Spinal cord (tissue), 10 donors: ENCODE data around the gene CHD8. TPM values are rescaled to one million over a fixed set of nuclear protein-coding genes. Genes with fewer than 3 reads are reported as not detected.
"Not testable (repeated sequence)": the region's sequence is repeated elsewhere in the genome, so short reads cannot be mapped to it uniquely, and the experiment has no call there.

ENCODE experiments used
- DNase-seq, 6 donors: peaks; one replicate each; pipeline versions ENCODE4 v3.0.0 to v3.0.0-alpha.2; 2013 to 2015; ENCODE audit warnings: low spot score in 6 of 6, low read depth in 4 of 6
- H3K27ac ChIP-seq: one replicate; pipeline ENCODE4 v1.5.1; 2013; ENCODE audit warnings: low read depth, low read length, control low read depth
- H3K27me3 ChIP-seq: one replicate; pipeline ENCODE4 v1.6.1; 2013; ENCODE audit warnings: low read length; ENCODE audit not compliant: control insufficient read depth, insufficient read depth
- H3K36me3 ChIP-seq: one replicate; pipeline ENCODE4 v1.6.1; 2013; ENCODE audit warnings: low read length; ENCODE audit not compliant: control insufficient read depth, insufficient read depth
- H3K4me1 ChIP-seq: one replicate; pipeline ENCODE4 v1.6.1; 2013; ENCODE audit warnings: low read length; ENCODE audit not compliant: control insufficient read depth, insufficient read depth
- H3K4me3 ChIP-seq: one replicate; pipeline ENCODE4 v1.5.1; 2013; ENCODE audit warnings: low read depth, low read length, control low read depth
- H3K9me3 ChIP-seq: one replicate; pipeline ENCODE4 v1.6.1; 2013; ENCODE audit warnings: low read length; ENCODE audit not compliant: control insufficient read depth, insufficient read depth
- WGBS: methylation state at CpG from one replicate; pipeline ENCODE4 v1.1.5; 2013; ENCODE audit warnings: missing lambda C conversion rate; ENCODE audit not compliant: insufficient coverage; 5-methylcytosine and 5-hydroxymethylcytosine counted together
- polyA plus RNA-seq, 2 donors: library from polyadenylated mRNA; unstranded; fragments of 120-200 nt; gene quantifications; one replicate each; pipeline ENCODE4 v1.2.1, GENCODE V29; 2013; ENCODE audit not compliant: insufficient read length in 2 of 2
- total RNA-seq, 2 donors: library from RNA; depleted of rRNA in 1 of 2; stranded (reverse); fragments of 120-200 nt in 1 of 2; fragments of >200 nt in 1 of 2; gene quantifications; one replicate each; pipeline versions ENCODE4 v1.2.3 to v1.2.4, GENCODE V29; 2013 to 2014
- donor health status: healthy.

The CHD8 gene
- total and polyA plus RNA-seq, 4 donors = 63.9 to 85.6 (median 81.7) TPM

DNA sequence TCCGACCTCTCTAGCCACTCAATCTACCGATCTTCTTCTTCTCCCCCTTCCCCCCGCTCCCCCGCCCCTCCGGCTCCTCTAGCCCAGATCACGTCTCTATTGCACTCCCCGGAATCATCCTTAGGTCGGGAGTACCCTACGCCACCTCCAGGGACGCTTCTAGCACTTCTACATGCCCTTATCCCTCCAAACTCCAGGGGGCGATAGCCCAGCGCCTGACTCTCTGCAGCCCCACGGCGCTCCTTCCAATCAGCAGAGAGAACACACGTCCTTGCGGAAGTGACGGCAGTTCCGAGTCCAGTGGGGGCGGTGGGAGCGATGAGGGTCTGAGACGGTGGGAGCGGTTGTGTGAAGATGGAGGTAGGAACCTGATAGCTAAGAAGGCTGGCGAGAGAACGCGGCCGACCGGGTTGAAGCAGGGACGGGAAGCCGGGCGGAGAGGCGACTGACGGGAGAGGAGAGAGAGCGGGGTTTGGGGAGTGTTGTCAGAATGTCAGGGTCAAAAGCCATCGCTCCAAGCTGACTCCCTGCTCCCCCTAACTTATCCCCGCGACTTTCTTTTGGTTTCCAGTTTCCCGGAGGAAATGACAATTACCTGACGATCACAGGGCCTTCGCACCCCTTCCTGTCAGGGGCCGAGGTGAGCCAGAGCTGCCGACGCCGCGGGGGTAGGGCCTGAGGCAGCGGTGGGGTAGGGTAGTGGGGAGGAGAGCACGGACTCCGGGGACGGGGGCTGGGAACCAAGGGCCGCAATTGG, 21.2 kb upstream of the CHD8 start, which contains the start of the genes RAB2B and TOX4:
TSS of gene RAB2B (minus strand) at position 35 of the 757 bp plus-strand sequence. CDS start 87 bp downstream, outside the sequence.
TSS of gene TOX4 (plus strand) at position 271 of the 757 bp plus-strand sequence. CDS start at position 355, 84 bp downstream.
- H3K9me3 ChIP-seq = no peaks in the 10 kb centered on the region
- H3K36me3 ChIP-seq = peaks cover 10% of the 10 kb centered on the region
- peak within 1 kb of the TSS; percentile 87 for H3K27ac ChIP-seq
- H3K27me3 ChIP-seq = no peaks in the 10 kb centered on the region
- H3K4me3 ChIP-seq = peak within 1 kb of the TSS; percentile 96
- under 1% methylated on average over 40 of the region's 49 CpGs for WGBS
- H3K4me1 ChIP-seq = peaks cover 5% of the 10 kb centered on the region
- peak; percentile 96 to 100 (median 99) for DNase-seq

GRCh38 chr14:21476523-21476924, 20.6 kb upstream of the CHD8 start:
- no peaks in the 10 kb centered on the region for H3K27me3 ChIP-seq
- no peaks in the 10 kb centered on the region for H3K9me3 ChIP-seq
- peaks cover 10% of the 10 kb centered on the region for H3K36me3 ChIP-seq
- peak overlapping the region; percentile 79 for H3K27ac ChIP-seq
- WGBS = 0% methylated on average over 12 of the region's 27 CpGs
- DNase-seq = no peak
- H3K4me1 ChIP-seq = peaks cover 5% of the 10 kb centered on the region
- H3K4me3 ChIP-seq = peak overlapping the region; percentile 96

GRCh38 chr14:21475767-21476522, 20.0 kb upstream of the CHD8 start:
- H3K27ac ChIP-seq = peak overlapping the region; percentile 79
- 100% methylated on average over 1 of the region's 10 CpGs for WGBS
- peaks cover 12% of the 10 kb centered on the region for H3K36me3 ChIP-seq
- H3K27me3 ChIP-seq = no peaks in the 10 kb centered on the region
- peak overlapping the region; percentile 96 for H3K4me3 ChIP-seq
- peaks cover 5% of the 10 kb centered on the region for H3K4me1 ChIP-seq
- no peak for DNase-seq
- H3K9me3 ChIP-seq = no peaks in the 10 kb centered on the region

DNA sequence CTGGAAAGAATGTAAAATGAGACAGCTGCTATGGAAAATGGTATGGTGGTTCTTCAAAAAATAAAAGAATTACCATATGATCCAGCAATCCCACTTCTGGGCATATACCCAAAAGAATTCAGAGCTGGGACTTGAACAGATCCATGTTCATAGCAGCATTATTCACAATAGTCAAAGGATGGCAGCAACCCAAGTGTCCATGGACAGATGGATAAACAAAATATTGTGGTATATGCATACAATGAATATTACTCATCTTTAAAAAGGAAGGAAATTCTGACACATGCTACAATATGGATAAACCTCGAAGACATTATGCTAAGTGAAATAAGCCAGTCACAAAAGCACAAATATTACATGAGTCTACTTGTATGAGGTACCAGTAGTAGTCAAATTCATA, 11.7 kb upstream of the CHD8 start:
- H3K36me3 ChIP-seq = peaks cover 33% of the 10 kb centered on the region
- H3K27me3 ChIP-seq = no peaks in the 10 kb centered on the region
- H3K9me3 ChIP-seq = no peaks in the 10 kb centered on the region
- H3K4me3 ChIP-seq = no peak overlapping the region
- peak in 1 of 6 donors; percentile 62 for DNase-seq
- H3K4me1 ChIP-seq = no peaks in the 10 kb centered on the region
- WGBS = no CpG with 5 or more reads among the region's 1 CpG
- H3K27ac ChIP-seq = no peak overlapping the region

- Histone ChIP-seq H3K4me3 (peak overlapping the region; percentile 76), H3K27ac (peak overlapping the region; percentile 95), H3K9me3 (no peaks in the 10 kb centered on the region), H3K36me3 (peaks cover 14% of the 10 kb centered on the region), H3K4me1 (peaks cover 18% of the 10 kb centered on the region), H3K27me3 (no peaks in the 10 kb centered on the region)
- 0% methylated on average over 2 of the region's 17 CpGs for WGBS
- DNase-seq = no peak
Measured at GRCh38 chr14:21455592-21455911, 371 bp downstream of the CHD8 start.

DNA sequence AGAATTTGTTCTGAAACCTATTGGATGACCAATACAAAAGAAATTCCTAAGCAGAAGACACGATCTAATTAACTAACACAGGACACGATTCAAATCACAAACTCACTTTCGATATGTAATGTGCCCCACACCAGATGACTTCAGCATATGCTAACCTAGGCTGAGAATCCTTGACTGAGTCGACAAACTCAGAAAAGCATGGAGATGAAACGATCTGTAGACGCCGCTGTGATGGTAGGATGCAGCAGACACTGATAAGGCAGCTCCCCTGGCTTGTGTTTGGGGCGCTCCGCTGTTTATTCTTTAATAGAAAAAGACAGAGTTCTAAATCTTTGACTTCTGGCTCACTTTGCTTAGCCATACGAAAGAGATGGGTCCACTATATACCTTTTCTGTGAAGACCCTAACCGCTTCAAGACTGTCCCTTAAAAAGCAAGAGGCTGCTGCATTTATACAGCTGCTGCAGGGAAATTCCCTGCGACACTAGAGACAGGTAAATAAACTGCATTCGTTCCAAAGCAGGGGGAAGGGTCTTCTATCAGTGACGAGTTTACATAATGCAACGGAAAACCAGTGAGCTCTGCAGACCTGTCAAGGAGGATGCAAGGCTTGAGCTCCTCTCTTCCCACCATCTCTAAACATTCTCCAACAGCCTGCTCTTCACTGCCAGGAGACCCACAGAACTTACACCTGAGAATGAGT, 929 bp downstream of the CHD8 start:
- Histone ChIP-seq H3K36me3 (peaks cover 11% of the 10 kb centered on the region), H3K4me3 (peak overlapping the region; percentile 76), H3K4me1 (peaks cover 18% of the 10 kb centered on the region), H3K27me3 (no peaks in the 10 kb centered on the region), H3K27ac (peak overlapping the region; percentile 95), H3K9me3 (no peaks in the 10 kb centered on the region)
- peak in 2 of 6 donors; percentile 3 to 22 for DNase-seq
- WGBS = 26% methylated on average over 8 of the region's 15 CpGs

DNA sequence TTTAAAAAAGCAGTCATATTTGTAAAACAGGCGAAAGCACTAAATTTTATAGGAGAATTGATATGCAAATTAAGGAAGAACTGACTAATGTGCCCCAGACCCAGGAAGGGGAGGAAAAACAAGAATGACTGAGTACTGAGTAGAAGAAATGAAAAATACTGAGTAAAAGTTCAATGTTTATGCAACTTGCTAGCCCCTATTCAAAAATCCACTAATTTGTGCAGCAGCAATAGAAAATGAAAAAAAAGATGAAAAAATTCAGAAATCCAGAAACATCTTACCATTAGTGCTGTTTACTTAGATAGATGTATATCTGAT, 6.1 kb downstream of the CHD8 start:
- peaks cover 9% of the 10 kb centered on the region for H3K4me1 ChIP-seq
- no peak for DNase-seq
- no peak overlapping the region for H3K27ac ChIP-seq
- H3K27me3 ChIP-seq = no peaks in the 10 kb centered on the region
- WGBS = no CpG with 5 or more reads among the region's 1 CpG
- H3K9me3 ChIP-seq = no peaks in the 10 kb centered on the region
- H3K36me3 ChIP-seq = peaks cover 11% of the 10 kb centered on the region
- H3K4me3 ChIP-seq = no peak overlapping the region

- H3K36me3 ChIP-seq, H3K4me1 ChIP-seq, H3K27me3 ChIP-seq, H3K9me3 ChIP-seq, H3K27ac ChIP-seq, H3K4me3 ChIP-seq, DNase-seq: not testable (repeated sequence)
- WGBS = no CpG with 5 or more reads among the region's 1 CpG
Measured at GRCh38 chr14:21442657-21443056, 13.3 kb downstream of the CHD8 start.

- H3K27me3 ChIP-seq = no peaks in the 10 kb centered on the region
Measured at GRCh38 chr14:21440859-21441258, 15.1 kb downstream of the CHD8 start.

More at GRCh38 chr14:21440859-21441258, 15.1 kb downstream of the CHD8 start:
- Histone ChIP-seq H3K9me3 (no peaks in the 10 kb centered on the region), H3K4me1 (peaks cover 12% of the 10 kb centered on the region), H3K36me3 (peaks cover 2% of the 10 kb centered on the region), H3K27ac (no peak overlapping the region), H3K4me3 (no peak overlapping the region)
- DNase-seq = no peak
